AG04450 (cell line): ENCODE results near the gene CUEDC1. TPM values are rescaled to one million over a fixed set of nuclear protein-coding genes. Genes with fewer than 3 reads are reported as not detected.

Experiments used
- CTCF ChIA-PET: fragments of 300-600, 350-600 bp; formaldehyde crosslinking; extraction: SDS; loops from one replicate; lab custom pipeline; 2022; ENCODE audit warnings: antibody characterized with exemption, inconsistent platforms; lab: Charles Lee
- POLR2A ChIA-PET: fragments of 350-600 bp; formaldehyde crosslinking; extraction: SDS; loops from one replicate; lab custom pipeline; 2021; ENCODE audit warnings: antibody characterized with exemption, inconsistent platforms; lab: Yijun Ruan, JAX
- DNase-seq: peaks from one replicate; pipeline ENCODE4 v3.0.0-alpha.2; 2011; ENCODE audit warnings: low read depth, low spot score
- H3K27ac ChIP-seq: one replicate; pipeline ENCODE4 v1.5.1; 2012; ENCODE audit warnings: low read depth, low read length, control low read depth
- H3K27me3 ChIP-seq: one replicate; pipeline ENCODE4 v1.6.0; 2012; ENCODE audit warnings: low read length; ENCODE audit not compliant: control insufficient read depth, insufficient read depth
- H3K4me3 ChIP-seq: 2 replicates; pipeline ENCODE4 v1.5.1; 2011; ENCODE audit warnings: mild to moderate bottlenecking, low read depth, low read length, control low read depth
- H3K9me3 ChIP-seq: 2 replicates; pipeline ENCODE4 v1.5.1; 2012; ENCODE audit warnings: low read length; ENCODE audit not compliant: control insufficient read depth, insufficient read depth
- CTCF ChIP-seq: IDR thresholded peaks from 2 replicates; pipeline ENCODE4 v1.5.1; 2011; ENCODE audit warnings: low read depth, low read length, control low read depth, inconsistent platforms
- polyA plus RNA-seq: library from polyadenylated mRNA; depleted of rRNA; stranded (reverse); fragments of >200 nt; gene quantifications from 2 replicates; pipeline ENCODE4 v1.2.3, GENCODE V29; 2011

CUEDC1 gene
- polyA plus RNA-seq, 1 experiment: 21.6 TPM

- H3K27ac ChIP-seq: no peak overlapping the region
- no peak overlapping the region for H3K4me3 ChIP-seq
- TF ChIP-seq CTCF: no peak
- H3K27me3 ChIP-seq: no peaks in the 10 kb centered on the region
- H3K9me3 ChIP-seq: no peaks in the 10 kb centered on the region; the same call in 1 of the 2 replicates
- ChIA-PET POLR2A (interaction anchor here (1.0 to 2.1 kb wide), 5 partner anchors 16 to 129 kb away, joined by 3 to 7 read pairs (median 5); partner anchors contain the start of gene CUEDC1), CTCF (interaction anchor here (0.5 to 4.1 kb wide), 11 partner anchors 10 to 164 kb away, joined by 3 to 70 read pairs (median 5); no protein-coding TSS in a partner anchor)
- no peak for DNase-seq
Observed at GRCh38 chr17:57990037-57990436, 34.8 kb upstream of the CUEDC1 start.

- ChIA-PET POLR2A (interaction anchor here (0.6 to 2.1 kb wide), 13 partner anchors 10 to 139 kb away, joined by 3 to 11 read pairs (median 5); partner anchors contain the start of genes MRPS23 and SRSF1), CTCF (interaction anchor here (3.7 to 4.1 kb wide), 3 partner anchors 11 to 132 kb away, joined by 14 to 70 read pairs (median 36); no protein-coding TSS in a partner anchor)
- TF ChIP-seq CTCF: no peak
- Histone ChIP-seq H3K27ac (peak overlapping the region; percentile 71), H3K4me3 (peak overlapping the region; percentile 79), H3K27me3 (no peaks in the 10 kb centered on the region), H3K9me3 (no peaks in the 10 kb centered on the region; the same call in 1 of the 2 replicates)
- DNase-seq: no peak
Observed at GRCh38 chr17:57988301-57989250, 33.4 kb upstream of the CUEDC1 start.

GRCh38 chr17:57987581-57988300, 32.5 kb upstream of the CUEDC1 start, which contains the start of gene VEZF1:
VEZF1 (minus strand) TSS chr17:57988254; CDS start chr17:57988111, 143 bp downstream.
- DNase-seq: no peak
- H3K4me3 ChIP-seq: peak within 1 kb of the TSS; percentile 79
- peak within 1 kb of the TSS; percentile 96 for H3K27ac ChIP-seq
- no peaks in the 10 kb centered on the region; the same call in 1 of the 2 replicates for H3K9me3 ChIP-seq
- ChIA-PET CTCF (interaction anchor here (3.5 to 4.1 kb wide), 4 partner anchors 12 to 131 kb away, joined by 36 to 70 read pairs (median 51); no protein-coding TSS in a partner anchor), POLR2A (interaction anchor here (0.6 to 2.1 kb wide), 14 partner anchors 11 to 138 kb away, joined by 3 to 11 read pairs (median 5); partner anchors contain the start of genes MRPS23 and SRSF1)
- H3K27me3 ChIP-seq: no peaks in the 10 kb centered on the region
- TF ChIP-seq CTCF: no peak

- TF ChIP-seq CTCF: no peak
- H3K4me3 ChIP-seq: peak overlapping the region; percentile 79
- H3K27me3 ChIP-seq: no peaks in the 10 kb centered on the region
- POLR2A ChIA-PET: interaction anchor here (0.6 to 1.9 kb wide), 11 partner anchors 13 to 126 kb away, joined by 3 to 11 read pairs (median 5); partner anchors contain the start of gene CUEDC1
- CTCF ChIA-PET: interaction anchor here (0.6 to 3.7 kb wide), 19 partner anchors 9 to 154 kb away, joined by 3 to 63 read pairs (median 3); no protein-coding TSS in a partner anchor
- H3K9me3 ChIP-seq: no peaks in the 10 kb centered on the region; the same call in 1 of the 2 replicates
- DNase-seq: peak; percentile 66
- peak overlapping the region; percentile 96 for H3K27ac ChIP-seq
Observed at GRCh38 chr17:57986841-57987580, 31.8 kb upstream of the CUEDC1 start.
